NCI-H2196 treated with DMSO at 0.1 percent for 48 hours (cell line): ENCODE measurements around the gene SLC25A21.

ENCODE experiments used
- DNase-seq: peaks from one replicate; lab custom pipeline; 2025; ENCODE audit not compliant: unreplicated experiment; lab: John Stamatoyannopoulos, UW

Gene SLC25A21

GRCh38 chr14:36674659-36675058, 497.7 kb downstream of the SLC25A21 start:
- DNase-seq, result no peak

DNA sequence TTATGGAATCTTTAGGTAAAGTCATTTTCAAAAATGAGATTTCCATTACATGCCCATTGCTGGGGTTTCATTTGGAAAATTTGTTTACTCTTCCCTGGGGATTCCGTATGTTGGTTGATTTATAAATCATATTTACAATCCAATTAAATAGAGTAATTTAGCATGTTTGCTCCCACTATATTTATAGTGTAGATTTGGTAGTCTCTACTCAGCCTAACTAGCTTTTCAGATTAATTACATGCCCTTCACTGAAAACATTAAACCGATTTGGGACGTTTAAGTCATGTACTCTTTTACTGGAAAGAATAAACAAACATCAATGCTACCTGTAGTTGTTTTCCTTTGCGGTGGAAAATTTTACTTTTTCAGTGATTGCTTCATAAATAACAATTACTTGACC, 500.3 kb downstream of the SLC25A21 start:
- DNase-seq, result no peak

GRCh38 chr14:36671149-36671548, 501.3 kb downstream of the SLC25A21 start:
- DNase-seq, result no peak

- DNase-seq, result no peak
These were observed 504.7 kb downstream of the SLC25A21 start for GRCh38 chr14:36667679-36668078.

DNA sequence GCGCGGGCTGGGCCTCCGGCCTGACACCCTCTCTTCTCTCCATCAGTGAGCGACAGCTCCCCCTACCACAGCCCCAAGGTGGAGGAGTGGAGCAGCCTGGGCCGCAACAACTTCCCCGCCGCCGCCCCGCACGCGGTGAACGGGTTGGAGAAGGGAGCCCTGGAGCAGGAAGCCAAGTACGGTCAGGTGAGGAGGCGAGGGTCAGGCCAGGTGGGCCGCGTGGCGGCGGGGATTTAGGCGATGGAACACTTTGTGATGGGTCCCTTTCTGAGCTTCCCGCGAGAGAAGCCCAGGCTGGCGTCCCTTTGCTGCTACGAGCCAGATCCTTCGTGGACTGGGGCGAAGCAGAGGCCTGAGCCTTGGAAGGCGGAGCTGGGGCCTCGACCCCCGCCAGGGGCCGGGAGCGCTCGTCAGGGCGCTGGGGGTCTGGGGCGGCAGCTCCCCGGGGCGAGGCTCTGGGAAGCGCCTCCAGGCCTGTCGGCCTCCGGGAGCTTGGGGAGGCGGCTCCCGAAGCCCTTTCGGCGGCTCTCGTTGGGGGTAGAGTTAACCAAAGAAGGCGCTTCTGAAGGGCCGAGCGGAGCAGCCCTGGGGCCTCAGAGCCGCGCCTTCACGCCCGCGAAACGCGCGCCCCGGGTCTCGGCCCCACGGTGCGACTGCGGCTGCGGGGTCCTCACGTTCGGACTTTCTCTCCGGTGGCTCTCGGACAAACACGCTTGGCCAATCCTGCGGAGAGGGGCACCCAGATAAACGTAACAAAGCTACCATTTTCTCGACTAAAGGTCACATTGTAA, 505.8 kb downstream of the SLC25A21 start:
- no peak for DNase-seq

- DNase-seq, result no peak
These were observed 506.5 kb downstream of the SLC25A21 start for GRCh38 chr14:36665887-36666415.

GRCh38 chr14:36664322-36665193, 507.8 kb downstream of the SLC25A21 start:
- no peak for DNase-seq

GRCh38 chr14:36663404-36664321, 508.7 kb downstream of the SLC25A21 start:
- no peak for DNase-seq

GRCh38 chr14:36662543-36663403, 509.6 kb downstream of the SLC25A21 start:
- DNase-seq, result no peak

- no peak for DNase-seq
These were observed 510.2 kb downstream of the SLC25A21 start for GRCh38 chr14:36662258-36662542.

- DNase-seq, result peak; percentile 87
These were observed 510.7 kb downstream of the SLC25A21 start, which contains the start of gene PAX9 for GRCh38 chr14:36661506-36662257. Gene PAX9 (plus strand): TSS chr14:36661860. CDS start chr14:36662090, 230 bp downstream.

DNA sequence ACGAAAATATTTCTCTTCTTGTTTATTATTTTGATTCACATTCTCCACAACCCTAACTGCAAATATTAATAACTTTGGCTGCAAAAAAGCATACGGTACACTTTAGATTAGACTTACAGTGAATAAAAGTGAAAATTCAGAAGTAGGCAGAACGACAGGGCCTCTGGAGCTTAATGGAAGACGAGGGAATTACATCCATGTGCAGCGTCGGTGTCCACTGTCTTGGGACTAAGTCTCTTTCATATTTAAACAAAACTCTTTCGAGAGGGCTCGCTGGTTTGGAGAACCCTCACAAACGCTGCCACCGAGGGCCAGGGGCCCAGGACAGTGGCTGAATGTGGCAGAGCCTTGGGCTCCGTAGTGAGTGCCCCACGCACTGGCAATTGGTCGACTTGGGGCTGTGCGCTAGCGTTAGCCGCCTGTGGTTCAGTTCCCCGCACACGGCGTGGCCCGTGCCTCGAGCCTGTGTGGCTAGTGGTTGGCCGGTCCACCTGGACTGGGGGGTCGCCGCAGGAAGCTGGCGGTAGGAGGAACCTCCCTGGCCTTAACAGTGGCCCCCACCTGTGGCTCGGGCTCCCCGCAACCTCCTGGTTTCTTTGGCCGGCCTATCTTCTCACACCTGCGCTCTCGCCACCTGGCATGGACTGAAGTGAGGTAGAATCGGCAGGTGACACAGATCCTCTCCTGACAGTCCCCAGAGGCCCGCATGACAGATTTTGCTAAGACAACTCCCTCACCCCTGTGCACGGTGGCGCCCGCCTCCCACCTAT, 511.5 kb downstream of the SLC25A21 start:
- no peak for DNase-seq

- no peak for DNase-seq
These were observed 512.3 kb downstream of the SLC25A21 start for GRCh38 chr14:36659822-36660735.

GRCh38 chr14:36659010-36659821, 513.2 kb downstream of the SLC25A21 start:
- no peak for DNase-seq

GRCh38 chr14:36658123-36659009, 514.0 kb downstream of the SLC25A21 start:
- no peak for DNase-seq
